ENCODE results near the gene PARD3.
"Not testable (repeated sequence)": the region's sequence is repeated elsewhere in the genome, so short reads cannot be mapped to it uniquely, and the experiment has no call there.

The PARD3 gene

DNA sequence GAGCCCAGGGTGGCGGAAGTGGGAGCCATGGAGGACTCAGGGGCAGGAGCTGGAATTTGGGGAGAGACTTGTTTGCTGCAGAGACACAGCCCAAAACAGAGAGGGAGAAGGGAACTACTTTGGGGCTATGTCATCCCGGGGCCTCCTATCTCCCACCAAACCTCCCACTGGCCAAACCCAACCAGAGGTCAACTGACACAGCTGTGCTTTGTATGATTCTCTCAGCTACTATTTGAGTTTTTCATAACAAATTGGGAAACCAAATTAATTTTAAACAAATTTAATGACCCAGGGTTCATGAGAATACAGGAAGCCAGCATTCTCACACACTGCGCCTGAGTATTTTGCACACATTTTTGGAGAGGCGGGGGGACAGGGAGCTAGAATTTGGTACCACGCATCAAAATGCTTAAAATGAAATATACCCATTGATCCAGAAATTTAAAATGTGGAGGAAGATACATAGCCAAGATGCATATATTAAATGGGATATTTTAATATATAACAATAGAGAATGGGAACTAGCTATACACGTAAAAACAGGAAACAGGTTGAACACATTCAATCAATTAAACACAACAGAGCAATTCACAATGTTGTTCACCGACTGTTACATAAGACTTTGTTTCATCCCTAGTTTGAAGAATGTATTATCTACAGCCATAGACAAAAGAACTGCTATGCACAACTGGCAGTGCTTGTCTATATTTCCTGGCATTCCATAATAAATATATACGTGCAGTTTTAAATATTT is 105.3 kb downstream of the PARD3 start:
- no peak for ATAC-seq (ENCODE audit: low read depth)
- Mint-ChIP-seq H3K4me3 (no peak overlapping the region), H3K9me3 (no peaks in the 10 kb centered on the region), H3K27ac (no peak overlapping the region), H3K4me1 (no peaks in the 10 kb centered on the region), H3K36me3 (no peaks in the 10 kb centered on the region), H3K27me3 (peaks cover 4% of the 10 kb centered on the region)
- DNase-seq (ENCODE audit: low spot score in 2 of 2) = no peak

DNA sequence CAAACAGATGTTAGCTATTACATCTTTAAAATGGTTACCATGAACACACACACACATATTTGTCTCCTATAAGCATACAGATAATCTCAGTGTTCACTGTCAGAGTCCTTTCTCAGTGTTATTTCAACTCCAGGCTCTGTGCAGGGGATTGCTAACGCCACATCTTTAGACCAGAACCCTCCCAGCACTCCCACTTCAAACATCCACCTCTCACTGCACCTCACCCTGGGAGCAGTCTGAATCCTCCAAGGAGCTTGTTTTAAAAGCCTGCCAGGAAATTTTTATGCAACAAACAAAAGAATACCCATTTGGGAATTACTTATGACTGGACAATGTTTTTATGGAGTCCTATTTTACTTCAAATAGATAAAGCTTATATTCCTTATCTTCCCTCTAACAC is 107.4 kb downstream of the PARD3 start:
- H3K36me3 Mint-ChIP-seq = no peaks in the 10 kb centered on the region
- no peak overlapping the region for H3K4me3 Mint-ChIP-seq
- no peak for DNase-seq (ENCODE audit: low spot score in 2 of 2)
- no peak for ATAC-seq (ENCODE audit: low read depth)
- H3K27ac Mint-ChIP-seq = no peak overlapping the region
- peaks cover 5% of the 10 kb centered on the region for H3K27me3 Mint-ChIP-seq
- H3K9me3 Mint-ChIP-seq = no peaks in the 10 kb centered on the region
- no peaks in the 10 kb centered on the region for H3K4me1 Mint-ChIP-seq

DNA sequence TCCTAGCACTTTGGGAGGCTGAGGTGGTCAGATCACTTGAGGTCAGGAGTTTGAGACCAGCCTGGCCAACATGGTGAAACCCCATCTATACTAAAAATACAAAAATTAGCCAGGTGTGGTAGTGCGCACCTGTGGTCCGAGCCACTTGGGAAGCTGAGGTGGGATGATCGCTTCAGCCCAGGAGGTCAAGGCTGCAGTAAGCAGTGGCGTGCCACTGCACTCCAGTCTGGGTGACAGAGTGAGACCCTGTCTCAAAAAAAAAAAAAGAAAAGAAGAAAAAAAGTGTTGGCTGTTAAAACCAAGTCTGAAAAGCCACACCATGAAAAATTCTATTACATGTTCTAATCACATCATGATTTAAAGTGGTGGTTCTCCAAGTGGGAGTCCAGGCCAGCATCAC is 108.1 kb downstream of the PARD3 start:
- not testable (repeated sequence) for H3K27ac Mint-ChIP-seq; H3K36me3 Mint-ChIP-seq; DNase-seq (ENCODE audit: low spot score in 2 of 2); H3K4me1 Mint-ChIP-seq; H3K27me3 Mint-ChIP-seq; ATAC-seq (ENCODE audit: low read depth); H3K4me3 Mint-ChIP-seq; H3K9me3 Mint-ChIP-seq

DNA sequence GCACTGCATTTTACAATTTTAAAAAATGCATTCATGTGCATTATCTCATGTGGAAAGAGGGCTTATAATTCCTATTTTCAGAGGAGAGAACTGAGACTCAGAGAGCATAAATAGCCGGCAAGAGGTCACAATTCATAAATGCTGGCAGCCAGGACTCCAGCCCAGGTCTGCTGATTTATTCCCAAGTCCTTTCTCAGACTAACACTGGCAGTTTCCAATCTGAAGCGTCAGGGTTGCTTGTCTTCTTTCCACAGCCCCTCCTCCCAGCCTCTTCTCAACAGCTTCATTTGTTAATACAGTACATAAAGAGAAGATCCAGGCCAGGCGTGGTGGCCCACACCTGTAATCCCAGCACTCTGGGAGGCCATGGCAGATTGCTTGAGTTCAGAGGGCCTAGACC is 108.9 kb downstream of the PARD3 start:
- no peak overlapping the region for H3K27ac Mint-ChIP-seq
- no peak for DNase-seq (ENCODE audit: low spot score in 2 of 2)
- no peaks in the 10 kb centered on the region for H3K4me1 Mint-ChIP-seq
- peaks cover 3% of the 10 kb centered on the region for H3K27me3 Mint-ChIP-seq
- no peaks in the 10 kb centered on the region for H3K9me3 Mint-ChIP-seq
- no peaks in the 10 kb centered on the region for H3K36me3 Mint-ChIP-seq
- no peak overlapping the region for H3K4me3 Mint-ChIP-seq
- ATAC-seq (ENCODE audit: low read depth) = no peak

DNA sequence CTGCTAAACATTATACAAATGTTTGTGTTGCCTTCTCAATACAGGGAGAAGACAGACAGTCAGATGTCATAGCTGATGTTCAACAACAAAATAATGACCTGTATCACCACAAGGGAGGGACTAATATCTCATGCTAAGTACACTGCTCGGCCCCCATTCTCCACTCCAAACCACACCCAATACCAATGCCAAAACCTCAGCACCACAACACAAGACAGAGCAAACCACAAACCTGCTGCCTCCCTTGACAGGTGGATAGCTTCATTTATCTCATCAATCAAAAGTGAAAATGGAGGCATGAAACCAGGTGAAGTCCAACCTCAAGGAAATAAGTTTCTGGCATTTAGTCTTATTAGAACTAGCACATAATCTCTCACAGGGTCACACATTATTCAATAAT is 109.5 kb downstream of the PARD3 start:
- H3K36me3 Mint-ChIP-seq = no peaks in the 10 kb centered on the region
- peaks cover 3% of the 10 kb centered on the region for H3K27me3 Mint-ChIP-seq
- H3K4me1 Mint-ChIP-seq = no peaks in the 10 kb centered on the region
- DNase-seq (ENCODE audit: low spot score in 2 of 2) (no peak), ATAC-seq (ENCODE audit: low read depth) (no peak)
- no peaks in the 10 kb centered on the region for H3K9me3 Mint-ChIP-seq
- no peak overlapping the region for H3K27ac Mint-ChIP-seq
- H3K4me3 Mint-ChIP-seq = no peak overlapping the region

DNA sequence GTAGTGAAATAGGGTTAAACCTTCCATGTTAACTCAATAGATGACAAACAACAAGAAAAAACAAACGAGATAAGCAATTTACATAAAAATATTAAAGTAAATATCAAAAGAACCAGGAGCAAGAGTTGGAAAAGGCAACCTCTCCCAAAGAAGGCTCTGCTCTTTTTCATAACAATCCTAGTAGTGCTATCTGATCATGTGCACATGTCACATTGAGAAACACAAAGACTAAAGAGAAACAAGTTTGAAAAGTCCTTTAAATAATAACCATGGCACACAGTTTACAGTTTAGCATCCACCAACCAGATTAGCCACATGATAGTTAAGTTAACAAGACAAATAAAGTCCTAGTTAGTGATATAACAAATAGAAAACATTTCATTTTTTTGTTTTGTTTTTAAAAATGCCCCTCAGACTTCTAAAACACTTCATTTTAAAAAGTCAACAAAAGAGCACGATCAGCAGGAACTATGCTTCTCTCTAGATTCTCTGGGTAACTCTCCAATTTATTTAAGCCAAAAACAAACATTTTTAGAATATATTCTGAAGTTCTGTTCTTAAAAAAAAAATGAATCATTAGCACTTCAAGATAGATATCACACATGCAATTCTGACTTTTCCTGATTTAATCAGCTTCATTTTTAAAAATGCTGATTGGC is 110.4 kb downstream of the PARD3 start:
- no peaks in the 10 kb centered on the region for H3K9me3 Mint-ChIP-seq
- H3K36me3 Mint-ChIP-seq = no peaks in the 10 kb centered on the region
- H3K27me3 Mint-ChIP-seq = peaks cover 3% of the 10 kb centered on the region
- ATAC-seq (ENCODE audit: low read depth) (no peak), DNase-seq (ENCODE audit: low spot score in 2 of 2) (no peak)
- H3K27ac Mint-ChIP-seq = no peak overlapping the region
- no peaks in the 10 kb centered on the region for H3K4me1 Mint-ChIP-seq
- no peak overlapping the region for H3K4me3 Mint-ChIP-seq

DNA sequence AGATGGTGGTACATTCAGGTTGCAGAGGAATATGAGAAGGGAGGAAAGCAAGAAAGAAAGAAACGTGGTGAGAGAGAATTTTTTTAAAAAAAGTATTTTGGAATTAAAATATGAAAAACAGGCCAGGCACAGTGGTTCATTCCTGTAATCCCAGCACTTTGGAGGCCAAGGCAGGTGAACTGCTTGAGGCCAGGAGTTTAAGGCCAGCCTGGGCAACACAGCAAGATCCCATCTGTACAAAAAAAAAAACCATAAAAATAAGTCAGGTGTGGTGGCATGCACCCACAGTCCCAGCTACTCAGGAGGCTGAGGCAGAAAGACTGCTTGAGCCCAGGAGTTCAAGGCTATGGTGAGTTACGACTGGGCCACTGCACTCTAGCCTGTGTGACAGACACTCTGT is 112.1 kb downstream of the PARD3 start:
- no peaks in the 10 kb centered on the region for H3K4me1 Mint-ChIP-seq

DNA sequence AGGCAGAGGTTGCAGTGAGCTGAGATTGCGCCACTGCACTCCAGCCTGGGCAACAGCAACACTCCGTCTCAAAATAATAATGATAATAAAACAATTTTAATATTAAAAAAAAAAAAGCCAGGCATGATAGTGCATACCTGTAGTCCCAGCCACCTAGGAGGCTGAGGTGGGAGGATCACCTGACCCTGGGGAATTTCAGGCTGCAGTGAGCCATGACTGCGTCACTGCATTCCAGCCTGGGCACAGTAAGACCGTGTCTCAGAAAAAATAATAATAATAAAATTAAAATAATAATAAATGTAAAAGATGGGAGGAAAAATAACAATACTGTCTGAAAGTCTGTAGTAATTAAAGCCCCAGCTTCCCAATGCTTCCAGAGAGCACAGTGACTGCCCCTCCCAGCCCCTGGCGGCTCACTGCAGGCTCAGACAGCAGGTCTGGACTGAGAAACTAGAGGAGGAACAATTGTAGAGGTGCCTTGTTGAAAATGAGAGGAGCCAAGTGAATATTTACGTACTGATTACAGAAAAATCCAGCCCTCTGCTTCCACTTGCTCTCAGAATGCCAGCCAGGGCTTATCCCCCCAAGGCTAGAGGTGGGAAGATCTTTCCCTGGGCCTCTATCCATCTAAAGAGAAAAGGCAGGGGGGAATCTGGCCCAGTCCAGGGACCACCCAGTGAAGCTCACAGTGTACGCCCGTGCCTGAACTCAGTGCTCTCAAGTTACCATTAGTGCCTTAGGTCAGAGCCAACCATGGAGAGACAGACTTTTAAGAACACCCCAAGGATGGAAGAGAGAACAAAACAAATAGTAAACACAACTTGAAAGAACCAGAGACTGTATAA is 112.8 kb downstream of the PARD3 start:
- DNase-seq (ENCODE audit: low spot score in 2 of 2) (no peak), ATAC-seq (ENCODE audit: low read depth) (no peak)
- H3K27ac Mint-ChIP-seq = no peak overlapping the region
- H3K27me3 Mint-ChIP-seq = peaks cover 1% of the 10 kb centered on the region
- no peaks in the 10 kb centered on the region for H3K9me3 Mint-ChIP-seq
- no peaks in the 10 kb centered on the region for H3K36me3 Mint-ChIP-seq
- no peak overlapping the region for H3K4me3 Mint-ChIP-seq
- H3K4me1 Mint-ChIP-seq = no peaks in the 10 kb centered on the region

More for the DNA sequence above, 112.1 kb downstream of the PARD3 start:
- ATAC-seq (ENCODE audit: low read depth) = no peak
- Mint-ChIP-seq H3K9me3 (no peaks in the 10 kb centered on the region), H3K27me3 (peaks cover 1% of the 10 kb centered on the region), H3K27ac (no peak overlapping the region), H3K4me3 (no peak overlapping the region), H3K36me3 (no peaks in the 10 kb centered on the region)
- no peak for DNase-seq (ENCODE audit: low spot score in 2 of 2)

DNA sequence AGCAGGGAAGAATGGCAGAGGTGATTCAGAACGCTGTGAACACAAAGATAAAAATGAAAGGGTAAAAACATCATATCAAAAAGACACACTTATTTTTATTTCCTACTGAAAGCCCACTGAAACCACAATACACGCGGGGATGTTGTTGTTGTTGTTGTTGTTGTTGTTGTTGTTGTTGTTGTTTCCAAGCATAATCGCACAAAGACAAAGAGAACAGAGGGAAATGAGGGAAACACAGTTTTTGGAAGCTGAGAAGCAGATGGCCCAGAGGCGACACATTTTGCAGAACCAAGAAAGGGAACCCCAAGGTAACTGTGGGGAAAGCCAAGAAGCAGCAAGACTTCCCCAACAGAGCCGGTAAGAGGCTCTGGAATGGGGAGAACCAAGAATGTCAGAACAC is 113.9 kb downstream of the PARD3 start:
- Mint-ChIP-seq H3K9me3 (no peaks in the 10 kb centered on the region), H3K27me3 (peaks cover 1% of the 10 kb centered on the region), H3K36me3 (no peaks in the 10 kb centered on the region), H3K4me1 (no peaks in the 10 kb centered on the region), H3K4me3 (no peak overlapping the region), H3K27ac (no peak overlapping the region)
- no peak for ATAC-seq (ENCODE audit: low read depth)
- DNase-seq (ENCODE audit: low spot score in 2 of 2) = no peak

DNA sequence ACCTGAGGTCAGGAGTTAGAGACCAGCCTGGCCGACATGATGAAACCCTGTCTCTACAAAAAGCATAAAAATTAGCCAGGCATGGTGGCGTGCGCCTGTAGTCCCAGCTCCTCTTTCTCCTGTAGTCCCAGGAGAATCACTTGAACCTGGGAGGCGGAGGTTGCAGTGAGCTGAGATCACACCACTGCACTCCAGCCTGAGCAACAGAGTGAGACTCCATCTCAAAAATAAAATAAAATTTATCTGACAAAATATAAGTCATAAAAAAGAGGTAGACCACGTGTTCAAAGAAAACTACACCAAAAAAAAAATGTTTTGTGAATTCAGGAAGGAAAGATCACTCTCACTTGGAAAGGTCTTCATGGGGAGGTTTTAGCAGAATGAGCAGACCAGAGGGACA is 114.3 kb downstream of the PARD3 start:
- H3K9me3 Mint-ChIP-seq; H3K4me1 Mint-ChIP-seq; H3K36me3 Mint-ChIP-seq; H3K4me3 Mint-ChIP-seq; H3K27me3 Mint-ChIP-seq; ATAC-seq (ENCODE audit: low read depth); DNase-seq (ENCODE audit: low spot score in 2 of 2); H3K27ac Mint-ChIP-seq: not testable (repeated sequence)

DNA sequence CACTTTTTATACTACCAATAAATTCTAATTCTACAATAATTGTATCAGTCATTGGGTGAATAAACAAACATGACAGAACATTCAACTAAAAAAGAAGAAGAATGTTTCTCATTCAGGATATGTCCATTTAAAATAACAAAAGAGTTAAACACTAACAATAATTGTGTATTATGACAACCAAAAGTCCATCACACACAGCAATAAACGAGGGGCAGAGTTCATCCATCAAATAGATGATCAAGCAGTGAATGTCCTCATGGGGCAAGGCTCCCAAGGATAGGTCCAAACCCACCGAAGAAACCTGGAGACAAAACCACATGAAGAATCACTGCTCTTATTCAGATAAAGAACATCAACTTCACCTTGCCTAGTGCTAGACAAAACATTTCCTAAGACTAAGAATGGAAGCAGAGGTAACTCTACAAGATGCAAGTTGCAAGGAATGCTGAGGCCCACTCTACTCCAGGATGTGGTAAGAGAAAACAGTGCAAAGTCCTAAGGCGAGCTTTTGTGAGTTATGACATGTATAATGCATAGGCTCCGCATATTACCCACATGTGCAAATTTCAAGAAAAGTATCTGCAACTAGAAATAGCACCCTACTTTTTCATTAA is 115.1 kb downstream of the PARD3 start:
- Mint-ChIP-seq H3K27me3 (peaks cover 1% of the 10 kb centered on the region), H3K27ac (no peak overlapping the region), H3K36me3 (no peaks in the 10 kb centered on the region), H3K4me3 (no peak overlapping the region), H3K9me3 (no peaks in the 10 kb centered on the region), H3K4me1 (no peaks in the 10 kb centered on the region)
- DNase-seq (ENCODE audit: low spot score in 2 of 2) = no peak
- no peak for ATAC-seq (ENCODE audit: low read depth)

DNA sequence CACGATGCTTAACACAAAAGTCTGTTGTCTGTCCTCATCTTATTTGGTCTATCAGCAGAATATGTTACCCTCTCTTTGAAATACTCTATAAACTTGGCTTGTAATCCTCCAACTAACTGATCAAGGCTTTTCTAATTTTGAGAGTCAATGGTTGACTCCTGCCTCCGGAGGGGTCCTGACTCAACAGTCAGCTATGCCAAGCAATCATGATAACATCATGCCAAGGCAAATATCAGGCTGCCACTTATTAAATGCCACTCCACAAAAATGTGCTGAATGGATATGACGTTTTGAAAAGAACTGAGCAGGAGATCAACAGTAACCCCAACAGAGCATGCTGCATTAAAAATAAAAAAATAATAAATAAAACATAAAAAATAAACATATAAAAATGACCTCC is 116.1 kb downstream of the PARD3 start:
- H3K4me3 Mint-ChIP-seq = no peak overlapping the region
- DNase-seq (ENCODE audit: low spot score in 2 of 2) (no peak), ATAC-seq (ENCODE audit: low read depth) (no peak)
- H3K27ac Mint-ChIP-seq = no peak overlapping the region
- no peaks in the 10 kb centered on the region for H3K4me1 Mint-ChIP-seq
- peaks cover 1% of the 10 kb centered on the region for H3K27me3 Mint-ChIP-seq
- H3K9me3 Mint-ChIP-seq = peaks cover under 1% of the 10 kb centered on the region
- no peaks in the 10 kb centered on the region for H3K36me3 Mint-ChIP-seq

DNA sequence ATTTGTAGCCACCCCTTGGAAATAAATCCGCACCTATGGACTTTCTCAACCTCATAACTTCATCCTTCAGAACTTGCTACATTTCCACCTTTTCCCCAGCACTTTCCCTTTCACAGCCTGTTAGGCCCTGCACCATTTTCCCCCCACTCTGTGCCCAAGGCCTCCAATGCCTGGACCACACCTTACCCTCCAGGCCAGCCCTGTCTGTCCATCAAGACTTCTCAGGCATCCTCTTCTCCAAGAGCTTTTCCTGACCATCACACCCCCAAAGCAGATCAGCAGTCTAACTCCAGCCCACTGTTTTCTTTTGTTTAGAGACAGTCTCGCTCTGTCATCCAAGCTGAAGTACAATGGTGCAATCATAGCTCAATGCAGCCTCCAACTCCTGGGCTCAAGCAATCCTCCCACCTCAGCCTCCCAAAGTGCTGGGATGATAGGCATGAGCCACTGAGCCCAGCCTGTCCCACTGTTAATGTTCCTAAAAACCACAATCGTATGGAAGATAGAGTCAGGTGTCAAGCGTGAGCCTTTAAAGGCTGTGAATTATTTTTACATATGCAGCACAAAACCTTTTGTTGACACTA is 116.8 kb downstream of the PARD3 start:
- Mint-ChIP-seq H3K4me1 (no peaks in the 10 kb centered on the region), H3K27me3 (peaks cover 1% of the 10 kb centered on the region), H3K36me3 (no peaks in the 10 kb centered on the region), H3K27ac (no peak overlapping the region), H3K9me3 (peaks cover 2% of the 10 kb centered on the region), H3K4me3 (no peak overlapping the region)
- ATAC-seq (ENCODE audit: low read depth) = no peak
- no peak for DNase-seq (ENCODE audit: low spot score in 2 of 2)
